HCT116 (cell line): ENCODE data around the gene TTC36. TPM values are rescaled to one million over a fixed set of nuclear protein-coding genes. Genes with fewer than 3 reads are reported as not detected.
"Not testable (repeated sequence)": the region's sequence is repeated elsewhere in the genome, so short reads cannot be mapped to it uniquely, and the experiment has no call there.

Experiments
- ATAC-seq: fragments of 200-7000 bp; cut with Tn5 transposase; 2 replicates; pipeline ENCODE4 v1.9.1; 2020; ENCODE audit warnings: mild to moderate bottlenecking, moderate library complexity
- BruUV-seq: library from RNA; stranded (reverse); fragments of 400-500 nt; replicated peaks from 2 replicates; lab custom pipeline; 2021; lab: Mats Ljungman, UMichigan
- CTCF ChIA-PET: fragments of 300-600 bp; sonication (Branson Sonifier 250); formaldehyde crosslinking; loops from one replicate; lab custom pipeline; 2021; ENCODE audit warnings: antibody characterized with exemption; lab: Charles Lee
- POLR2A ChIA-PET: fragments of 300-600, 350-600 bp; sonication (Branson Sonifier 250); formaldehyde crosslinking; loops from one replicate; lab custom pipeline; 2021; ENCODE audit warnings: antibody characterized with exemption; lab: Charles Lee
- RAD21 ChIA-PET, 2 experiments: fragments of 300-600 bp; sonication (Branson Sonifier 250); formaldehyde crosslinking; loops; one replicate each; lab custom pipeline; 2023; ENCODE audit warnings: low total read pairs in 2 of 2; ENCODE audit not compliant: uncharacterized antibody in 2 of 2, unreplicated experiment in 2 of 2, low non-redundant PET in 1 of 2; lab: Charles Lee
- DNase-seq: peaks from one replicate; pipeline ENCODE4 v3.0.0-alpha.2; 2010; ENCODE audit warnings: low read depth, low spot score
- H2AFZ ChIP-seq: fragments of 200-600 bp; shearing (Covaris generic), sonication (generic); 2 replicates; pipeline ENCODE4 v1.6.1; 2017; ENCODE audit warnings: low read depth, mixed run types, mixed read lengths, antibody characterized with exemption, low read length; ENCODE audit not compliant: poor library complexity, severe bottlenecking
- H3K27ac ChIP-seq: 2 replicates; pipeline ENCODE4 v1.5.1; 2012; ENCODE audit warnings: low read depth, low read length
- H3K27me3 ChIP-seq: fragments of 200-600 bp; sonication (generic); 2 replicates; pipeline ENCODE4 v1.6.1; 2016; ENCODE audit warnings: mixed run types, low read length, mixed read lengths; ENCODE audit not compliant: insufficient read depth
- H3K36me3 ChIP-seq, 2 experiments: fragments of 200-500 bp in 1 of 2; fragments of 200-600 bp in 1 of 2; sonication (Bioruptor generic) in 1 of 2; sonication (generic) in 1 of 2; 2 replicates each; pipeline versions ENCODE4 v1.5.1 to v1.6.1; 2014 to 2016; ENCODE audit warnings: low read length in 2 of 2, inconsistent platforms in 1 of 2, mixed read lengths in 1 of 2, mixed run types in 1 of 2; ENCODE audit not compliant: insufficient read depth in 2 of 2, control insufficient read depth in 1 of 2
- H3K4me1 ChIP-seq, 2 experiments: fragments of 200-600 bp in 1 of 2; sonication (generic) in 1 of 2; 2 replicates each; pipeline versions ENCODE4 v1.5.1 to v1.6.1; 2012 to 2017; ENCODE audit warnings: low read length in 2 of 2, inconsistent platforms in 1 of 2, mild to moderate bottlenecking in 1 of 2, mixed read lengths in 1 of 2, mixed run types in 1 of 2, moderate library complexity in 1 of 2; ENCODE audit not compliant: insufficient read depth in 2 of 2, control insufficient read depth in 1 of 2
- H3K4me2 ChIP-seq: fragments of 200-600 bp; sonication (generic); 2 replicates; pipeline ENCODE4 v1.6.1; 2017; ENCODE audit warnings: mixed run types, low read length, mixed read lengths
- H3K4me3 ChIP-seq, 2 experiments: fragments of 200-600 bp in 1 of 2; sonication (generic) in 1 of 2; replicated peaks in 1 of 2; 2 replicates each; pipeline ENCODE4 v1.5.1; 2011 to 2016; ENCODE audit warnings: low read length in 2 of 2, control low read depth in 1 of 2, low read depth in 1 of 2, mild to moderate bottlenecking in 1 of 2, mixed read lengths in 1 of 2, mixed run types in 1 of 2
- H3K79me2 ChIP-seq: fragments of 200-600 bp; sonication (generic); 2 replicates; pipeline ENCODE4 v1.6.1; 2017; ENCODE audit warnings: mild to moderate bottlenecking, mixed run types, low read length, moderate library complexity, mixed read lengths; ENCODE audit not compliant: insufficient read depth
- H3K9ac ChIP-seq: fragments of 200-600 bp; sonication (generic); 2 replicates; pipeline ENCODE4 v1.6.1; 2016; ENCODE audit warnings: low read length, mixed read lengths
- H3K9me2 ChIP-seq: fragments of 200-600 bp; sonication (generic), shearing (Covaris generic); 2 replicates; pipeline ENCODE4 v1.6.1; 2017; ENCODE audit warnings: mixed run types, mild to moderate bottlenecking, moderate library complexity; ENCODE audit not compliant: insufficient read depth
- H3K9me3 ChIP-seq, 2 experiments: fragments of 200-500 bp in 1 of 2; fragments of 200-600 bp in 1 of 2; sonication (Bioruptor generic) in 1 of 2; sonication (generic) in 1 of 2; 2 replicates each; pipeline ENCODE4 v1.6.1; 2014 to 2017; ENCODE audit warnings: low read length in 2 of 2, mixed read lengths in 2 of 2, inconsistent platforms in 1 of 2, low read depth in 1 of 2, mild to moderate bottlenecking in 1 of 2, mixed run types in 1 of 2, moderate library complexity in 1 of 2; ENCODE audit not compliant: control insufficient read depth in 1 of 2, insufficient read depth in 1 of 2
- H4K20me1 ChIP-seq: fragments of 200-600 bp; sonication (generic), shearing (Covaris generic); 2 replicates; pipeline ENCODE4 v1.6.1; 2017; ENCODE audit warnings: mixed run types, mild to moderate bottlenecking, moderate library complexity; ENCODE audit not compliant: insufficient read depth
- intact Hi-C: fragments of 100-400 bp; cut with micrococcal nuclease; formaldehyde crosslinking; loops from 2 replicates; pipeline ENCODE4 v1.10.0; 2022
- total RNA-seq: library from RNA; stranded (reverse); gene quantifications from one replicate; pipeline ENCODE4 v1.2.1, GENCODE V29; 2021; ENCODE audit not compliant: unreplicated experiment

The TTC36 gene
- total RNA-seq, 1 experiment from 2014 or later: 0.47 TPM

GRCh38 chr11:118577995-118578394 lies 50.7 kb downstream of the TTC36 start:
- BruUV-seq: not testable (repeated sequence)

More at GRCh38 chr11:118577995-118578394, 50.7 kb downstream of the TTC36 start:
- CTCF ChIA-PET: interaction anchor here (1.7 kb wide), 1 partner anchor 17 kb away, joined by 4 read pairs; no protein-coding TSS in a partner anchor
- Histone ChIP-seq H3K79me2 (peaks cover 92% of the 10 kb centered on the region), H3K4me1 (peaks cover 5 to 15% of the 10 kb centered on the region in 2 experiments; a peak in 3 of 4 replicates), H4K20me1 (peaks cover 15% of the 10 kb centered on the region; the same call in 1 of the 2 replicates)
- H2AFZ ChIP-seq, DNase-seq, H3K4me2 ChIP-seq, POLR2A ChIA-PET, H3K36me3 ChIP-seq, ATAC-seq, H3K27ac ChIP-seq, H3K9me3 ChIP-seq, intact Hi-C loops, H3K9ac ChIP-seq, H3K9me2 ChIP-seq, H3K4me3 ChIP-seq, RAD21 ChIA-PET, H3K27me3 ChIP-seq: not testable (repeated sequence)

Other genes starting within 250 kb of the TTC36 start
- 0.79 TPM for gene CD3E, start 222.7 kb upstream of the TTC36 start, total RNA-seq
- 1.0 TPM for gene CD3D, start 184.8 kb upstream of the TTC36 start, total RNA-seq
- gene CD3G, start 183.1 kb upstream of the TTC36 start, total RNA-seq: 0.20 TPM
- 49.9 TPM for gene UBE4A, start 167.9 kb upstream of the TTC36 start, total RNA-seq
- 205 TPM for gene ATP5MG, start 125.9 kb upstream of the TTC36 start, total RNA-seq
- 50.4 TPM for gene KMT2A, start 91.0 kb upstream of the TTC36 start, total RNA-seq
- 27.0 TPM for gene TMEM25, start 3.7 kb downstream of the TTC36 start, total RNA-seq
- 12.1 TPM for gene IFT46, start 38.5 kb downstream of the TTC36 start, total RNA-seq
- gene ARCN1, start 44.9 kb downstream of the TTC36 start, total RNA-seq: 147 TPM
- 36.2 TPM for gene PHLDB1, start 80.1 kb downstream of the TTC36 start, total RNA-seq
- gene TREH, start 152.2 kb downstream of the TTC36 start, total RNA-seq: 0.15 TPM